HepG2 (cell line): ENCODE data around the gene FAM219B. TPM values are rescaled to one million over a fixed set of nuclear protein-coding genes. Genes with fewer than 3 reads are reported as not detected.

Source experiments
- EP300 ChIP-seq, 3 experiments: sonication (generic) in 1 of 3; formaldehyde crosslinking in 1 of 3; IDR thresholded peaks; 2 replicates each; pipeline versions ENCODE4 v1.5.1 to v1.6.1; 2011 to 2020; ENCODE audit warnings: low read depth in 2 of 3, low read length in 2 of 3, borderline replicate concordance in 1 of 3, improper control_type of control experiment in 1 of 3, mild to moderate bottlenecking in 1 of 3, missing genetic modification reagents in 1 of 3, moderate library complexity in 1 of 3
- HOMEZ ChIP-seq: IDR thresholded peaks from 2 replicates; pipeline ENCODE4 v1.6.1; 2016; ENCODE audit warnings: low read depth
- IRF1 ChIP-seq: sonication (generic); formaldehyde crosslinking; IDR thresholded peaks from 2 replicates; pipeline ENCODE4 v1.4.0; 2020; ENCODE audit warnings: low read depth, mild to moderate bottlenecking, missing genetic modification reagents
- NFYC ChIP-seq: IDR thresholded peaks from 2 replicates; pipeline ENCODE4 v1.6.1; 2016; ENCODE audit warnings: missing genetic modification reagents, missing compliant biosample characterization
- PHF20 ChIP-seq: sonication (generic); formaldehyde crosslinking; IDR thresholded peaks from 2 replicates; pipeline ENCODE4 v1.5.0; 2020; ENCODE audit warnings: mild to moderate bottlenecking, missing genetic modification reagents
- PREB ChIP-seq: sonication (generic); formaldehyde crosslinking; IDR thresholded peaks from 2 replicates; pipeline ENCODE4 v1.4.0; 2020; ENCODE audit warnings: missing genetic modification reagents
- PRMT3 ChIP-seq: sonication (generic); formaldehyde crosslinking; IDR thresholded peaks from 2 replicates; pipeline ENCODE4 v1.8.1; 2022; ENCODE audit warnings: low read depth, mild to moderate bottlenecking, moderate library complexity, missing genetic modification reagents, borderline replicate concordance
- RAD21 ChIP-seq: fragments of 450-650 bp; formaldehyde crosslinking; IDR thresholded peaks from 2 replicates; pipeline ENCODE4 v1.5.0; 2020; ENCODE audit warnings: mild to moderate bottlenecking
- SALL2 ChIP-seq: sonication (generic); formaldehyde crosslinking; IDR thresholded peaks from 2 replicates; pipeline ENCODE4 v1.8.1; 2023; ENCODE audit warnings: mild to moderate bottlenecking, missing genetic modification reagents, inconsistent platforms
- SAP130 ChIP-seq: IDR thresholded peaks from 2 replicates; pipeline ENCODE4 v1.6.1; 2016; ENCODE audit warnings: low read depth
- SIX4 ChIP-seq: sonication (generic); formaldehyde crosslinking; IDR thresholded peaks from 2 replicates; pipeline ENCODE4 v1.4.0; 2020; ENCODE audit warnings: missing genetic modification reagents
- SMARCC2 ChIP-seq: fragments of 450-650 bp; IDR thresholded peaks from 2 replicates; pipeline ENCODE4 v1.6.1; 2017; ENCODE audit warnings: antibody characterized with exemption, mild to moderate bottlenecking
- U2AF2 ChIP-seq: fragments of 200-400 bp; formaldehyde crosslinking; IDR thresholded peaks from 2 replicates; pipeline ENCODE4 v1.6.1; 2017; ENCODE audit warnings: low read depth, mild to moderate bottlenecking, low read length
- ZNF12 ChIP-seq: sonication (generic); formaldehyde crosslinking; IDR thresholded peaks from 2 replicates; pipeline ENCODE4 v1.5.0; 2020; ENCODE audit warnings: missing genetic modification reagents
- ZNF354B ChIP-seq: sonication (generic); formaldehyde crosslinking; IDR thresholded peaks from 2 replicates; pipeline ENCODE4 v1.8.0; 2022; ENCODE audit warnings: mild to moderate bottlenecking, missing genetic modification reagents
- polyA plus RNA-seq, 8 experiments: library from polyadenylated mRNA; depleted of rRNA in 3 of 8; stranded (reverse) in 7 of 8; unstranded in 1 of 8; fragments of >200 nt; fragmentation: Illumina TruSeq in 4 of 8; extraction: Trizol in 4 of 8; gene quantifications; 2 replicates each; pipeline versions ENCODE4 v1.2.1 to v1.2.3, GENCODE V29; 2011 to 2016; ENCODE audit warnings: low read depth in 4 of 8, missing spikeins in 1 of 8, mixed read lengths in 1 of 8; ENCODE audit not compliant: insufficient read depth in 1 of 8
- total RNA-seq, 5 experiments: library from RNA; depleted of rRNA; stranded (reverse); fragments of >200 nt; fragmentation: Illumina TruSeq; extraction: Trizol; gene quantifications; 2 replicates each; pipeline ENCODE4 v1.2.3, GENCODE V29; 2016; ENCODE audit warnings: low read depth in 1 of 5
- TF ChIP-seq, protein P1 (sequence below): sonication (generic); formaldehyde crosslinking; IDR thresholded peaks from 2 replicates; pipeline ENCODE4 v1.4.0; 2020; ENCODE audit warnings: missing genetic modification reagents, low read depth, mild to moderate bottlenecking, borderline replicate concordance
- TF ChIP-seq, protein P2 (sequence below): sonication (generic); formaldehyde crosslinking; IDR thresholded peaks from 2 replicates; pipeline ENCODE4 v1.8.0; 2022; ENCODE audit warnings: missing genetic modification reagents, mild to moderate bottlenecking, moderate library complexity, borderline replicate concordance
- TF ChIP-seq, protein P3 (sequence below): sonication (generic); formaldehyde crosslinking; IDR thresholded peaks from 2 replicates; pipeline ENCODE4 v1.8.0; 2022; ENCODE audit warnings: mild to moderate bottlenecking, missing genetic modification reagents; ENCODE audit not compliant: insufficient replicate concordance

The FAM219B gene
- total and polyA plus RNA-seq, 2 of the 13 experiments (the other 11 are each of a cell fraction or from before 2014, with no cell fraction given), result 36.6 to 50.2 TPM

DNA sequence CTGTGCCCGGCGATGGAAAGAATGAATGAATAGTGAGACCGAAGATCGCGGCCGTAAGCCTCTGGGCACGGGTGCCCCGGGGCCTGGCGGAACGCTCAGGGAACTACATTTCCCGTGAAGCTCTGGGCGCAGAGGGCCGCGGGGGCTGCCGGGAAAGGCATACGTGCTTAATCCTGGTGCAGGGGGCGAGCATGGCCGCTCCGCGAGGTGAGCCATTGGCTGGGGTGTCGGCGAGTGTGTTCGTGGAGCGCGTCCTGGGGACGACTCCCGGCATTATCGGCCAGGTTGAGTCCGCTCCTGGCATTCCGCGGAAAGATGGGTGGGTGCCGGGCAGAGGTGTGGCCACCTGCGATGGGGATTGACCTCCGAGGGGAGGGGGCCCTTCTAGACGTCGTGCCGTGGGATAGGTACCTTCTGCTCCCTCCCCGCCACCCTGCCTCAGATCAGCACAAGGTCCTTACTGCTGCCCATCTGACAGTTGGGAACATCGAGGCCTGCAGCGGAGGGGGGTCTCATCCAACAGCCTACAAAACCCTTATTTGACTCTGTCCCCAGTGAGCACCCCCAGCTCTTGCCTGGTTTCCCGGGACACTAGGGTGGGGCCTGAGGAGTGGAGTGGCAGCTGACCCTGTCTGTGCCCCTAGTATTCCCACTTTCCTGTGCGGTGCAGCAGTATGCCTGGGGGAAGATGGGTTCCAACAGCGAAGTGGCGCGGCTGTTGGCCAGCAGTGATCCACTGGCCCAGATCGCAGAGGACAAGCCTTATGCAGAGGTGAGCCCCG, 16.6 kb downstream of the FAM219B start, which contains the start of gene MPI (continued):
- no peak for TF ChIP-seq IRF1 (CRISPR knock-in tag)
- TF ChIP-seq NFYC (CRISPR knock-in tag), result peak; percentile 55; the same call in 1 of the 2 replicates
- TF ChIP-seq HOMEZ (CRISPR knock-in tag), result no peak
- TF ChIP-seq EP300 (IDR thresholded peaks at IDR 0.05; ENCODE audit: low read depth in 2 of 2, low read length in 2 of 2), result no peak
- TF ChIP-seq EP300 (CRISPR knock-in tag; IDR thresholded peaks at IDR 0.05; ENCODE audit: borderline replicate concordance), result no peak
- 0 out of 2 replicates have a peak, but pooled peaks have one; percentile 51 for TF ChIP-seq PHF20
- TF ChIP-seq PREB (CRISPR knock-in tag), result no peak
- TF ChIP-seq SAP130, result peak; percentile 85
- peak; percentile 71; the same call in 1 of the 2 replicates for TF ChIP-seq SALL2 (CRISPR knock-in tag)
- no peak for TF ChIP-seq SMARCC2
- no peak for TF ChIP-seq ZNF12
- TF ChIP-seq ZNF354B (CRISPR knock-in tag), result no peak
- peak; percentile 36; the same call in 1 of the 2 replicates for TF ChIP-seq RAD21
- TF ChIP-seq U2AF2, result no peak
- TF ChIP-seq PRMT3 (CRISPR knock-in tag), result 0 out of 2 replicates have a peak, but pooled peaks have one; percentile 35
- TF ChIP-seq, protein P1, sequence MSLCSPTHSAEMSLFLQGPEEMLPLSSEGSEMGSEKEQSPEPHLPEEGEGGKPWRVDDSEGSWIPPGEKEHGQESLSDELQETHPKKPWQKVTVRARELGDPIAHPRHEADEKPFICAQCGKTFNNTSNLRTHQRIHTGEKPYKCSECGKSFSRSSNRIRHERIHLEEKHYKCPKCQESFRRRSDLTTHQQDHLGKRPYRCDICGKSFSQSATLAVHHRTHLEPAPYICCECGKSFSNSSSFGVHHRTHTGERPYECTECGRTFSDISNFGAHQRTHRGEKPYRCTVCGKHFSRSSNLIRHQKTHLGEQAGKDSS (CRISPR knock-in tag), result peak; percentile 48; the same call in 1 of the 2 replicates
- TF ChIP-seq SIX4 (CRISPR knock-in tag), result 0 out of 2 replicates have a peak, but pooled peaks have one; percentile 23
- TF ChIP-seq, protein P2, sequence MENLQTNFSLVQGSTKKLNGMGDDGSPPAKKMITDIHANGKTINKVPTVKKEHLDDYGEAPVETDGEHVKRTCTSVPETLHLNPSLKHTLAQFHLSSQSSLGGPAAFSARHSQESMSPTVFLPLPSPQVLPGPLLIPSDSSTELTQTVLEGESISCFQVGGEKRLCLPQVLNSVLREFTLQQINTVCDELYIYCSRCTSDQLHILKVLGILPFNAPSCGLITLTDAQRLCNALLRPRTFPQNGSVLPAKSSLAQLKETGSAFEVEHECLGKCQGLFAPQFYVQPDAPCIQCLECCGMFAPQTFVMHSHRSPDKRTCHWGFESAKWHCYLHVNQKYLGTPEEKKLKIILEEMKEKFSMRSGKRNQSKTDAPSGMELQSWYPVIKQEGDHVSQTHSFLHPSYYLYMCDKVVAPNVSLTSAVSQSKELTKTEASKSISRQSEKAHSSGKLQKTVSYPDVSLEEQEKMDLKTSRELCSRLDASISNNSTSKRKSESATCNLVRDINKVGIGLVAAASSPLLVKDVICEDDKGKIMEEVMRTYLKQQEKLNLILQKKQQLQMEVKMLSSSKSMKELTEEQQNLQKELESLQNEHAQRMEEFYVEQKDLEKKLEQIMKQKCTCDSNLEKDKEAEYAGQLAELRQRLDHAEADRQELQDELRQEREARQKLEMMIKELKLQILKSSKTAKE (CRISPR knock-in tag), result 0 out of 2 replicates have a peak, but pooled peaks have one; percentile 8
- TF ChIP-seq, protein P3, sequence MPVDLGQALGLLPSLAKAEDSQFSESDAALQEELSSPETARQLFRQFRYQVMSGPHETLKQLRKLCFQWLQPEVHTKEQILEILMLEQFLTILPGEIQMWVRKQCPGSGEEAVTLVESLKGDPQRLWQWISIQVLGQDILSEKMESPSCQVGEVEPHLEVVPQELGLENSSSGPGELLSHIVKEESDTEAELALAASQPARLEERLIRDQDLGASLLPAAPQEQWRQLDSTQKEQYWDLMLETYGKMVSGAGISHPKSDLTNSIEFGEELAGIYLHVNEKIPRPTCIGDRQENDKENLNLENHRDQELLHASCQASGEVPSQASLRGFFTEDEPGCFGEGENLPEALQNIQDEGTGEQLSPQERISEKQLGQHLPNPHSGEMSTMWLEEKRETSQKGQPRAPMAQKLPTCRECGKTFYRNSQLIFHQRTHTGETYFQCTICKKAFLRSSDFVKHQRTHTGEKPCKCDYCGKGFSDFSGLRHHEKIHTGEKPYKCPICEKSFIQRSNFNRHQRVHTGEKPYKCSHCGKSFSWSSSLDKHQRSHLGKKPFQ, result peak; percentile 90
